Transverse colon (tissue), 3 donors: ENCODE data around the gene OS9.

ENCODE experiments used
- CTCF ChIP-seq, 5 experiments: fragments of 200-600 bp in 3 of 5; fragments of 450-650 bp in 2 of 5; sonication (generic) in 3 of 5; IDR thresholded peaks; 1 replicate in 2 of 5; 2 replicates in 3 of 5; pipeline ENCODE4 v1.5.1; 2016 to 2017; ENCODE audit warnings: antibody characterized with exemption in 5 of 5, inconsistent platforms in 3 of 5, mild to moderate bottlenecking in 2 of 5, moderate library complexity in 1 of 5
- POLR2A ChIP-seq: fragments of 450-650 bp; IDR thresholded peaks from one replicate; pipeline ENCODE4 v1.6.1; 2016; ENCODE audit warnings: antibody characterized with exemption, mild to moderate bottlenecking, moderate library complexity

- peak; percentile 49 for TF ChIP-seq POLR2A
- no peak for TF ChIP-seq CTCF (IDR thresholded peaks at IDR 0.05)
Observed at GRCh38 chr12:57755454-57756372, 61.8 kb downstream of the OS9 start.
